HepG2 (cell line): ENCODE results near the gene CREBRF. TPM values are rescaled to one million over a fixed set of nuclear protein-coding genes. Genes with fewer than 3 reads are reported as not detected.

Experiments
- ASH2L ChIP-seq: fragments of 300-600, 200-600 bp; sonication (generic); IDR thresholded peaks from 2 replicates; pipeline ENCODE4 v1.7.0; 2017; ENCODE audit warnings: low read depth, mild to moderate bottlenecking, moderate library complexity, mixed read lengths, low read length; ENCODE audit not compliant: insufficient read length
- CREB1 ChIP-seq, 2 experiments: fragments of 450-650 bp in 1 of 2; IDR thresholded peaks; 2 replicates each; pipeline ENCODE4 v1.6.1; 2016 to 2017; ENCODE audit warnings: control low read depth in 1 of 2, mild to moderate bottlenecking in 1 of 2, missing compliant biosample characterization in 1 of 2, missing genetic modification characterization in 1 of 2
- CREM ChIP-seq, 2 experiments: sonication (generic) in 1 of 2; formaldehyde crosslinking in 1 of 2; IDR thresholded peaks; 2 replicates each; pipeline versions ENCODE4 v1.4.0 to v1.6.1; 2016 to 2020; ENCODE audit warnings: antibody characterized with exemption in 1 of 2, mild to moderate bottlenecking in 1 of 2, missing genetic modification reagents in 1 of 2
- ELF1 ChIP-seq: sonication (generic); formaldehyde crosslinking; IDR thresholded peaks from 2 replicates; pipeline ENCODE4 v1.4.0; 2020; ENCODE audit warnings: missing genetic modification reagents
- ERF ChIP-seq: IDR thresholded peaks from 2 replicates; pipeline ENCODE4 v1.6.1; 2018; ENCODE audit warnings: missing biosample characterization, missing genetic modification reagents
- HMGXB3 ChIP-seq: sonication (generic); formaldehyde crosslinking; IDR thresholded peaks from 2 replicates; pipeline ENCODE4 v1.4.0; 2020; ENCODE audit warnings: missing genetic modification reagents, borderline replicate concordance
- HMGXB4 ChIP-seq, 2 experiments: sonication (generic) in 1 of 2; formaldehyde crosslinking in 1 of 2; IDR thresholded peaks; 2 replicates each; pipeline versions ENCODE4 v1.4.0 to v1.6.1; 2018 to 2020; ENCODE audit warnings: missing genetic modification reagents in 2 of 2, borderline replicate concordance in 1 of 2, low read depth in 1 of 2, mild to moderate bottlenecking in 1 of 2, missing biosample characterization in 1 of 2
- HOXD1 ChIP-seq: sonication (generic); formaldehyde crosslinking; IDR thresholded peaks from 2 replicates; pipeline ENCODE4 v1.5.0; 2020; ENCODE audit warnings: missing genetic modification reagents
- KMT2B ChIP-seq: IDR thresholded peaks from 2 replicates; pipeline ENCODE4 v1.6.1; 2016; ENCODE audit warnings: missing genetic modification reagents, missing compliant biosample characterization
- NFYB ChIP-seq: sonication (generic); formaldehyde crosslinking; IDR thresholded peaks from 2 replicates; pipeline ENCODE4 v1.4.0; 2020; ENCODE audit warnings: missing genetic modification reagents
- PHF8 ChIP-seq: sonication (generic); formaldehyde crosslinking; IDR thresholded peaks from 2 replicates; pipeline ENCODE4 v1.5.0; 2020; ENCODE audit warnings: missing genetic modification reagents
- PPARG ChIP-seq: conservative IDR thresholded peaks from 2 replicates; pipeline ENCODE4 v1.6.1; 2016; ENCODE audit warnings: missing biosample characterization, missing genetic modification reagents
- TAF1 ChIP-seq: sonication (generic); formaldehyde crosslinking; IDR thresholded peaks from 2 replicates; pipeline ENCODE4 v1.4.0; 2020; ENCODE audit warnings: missing genetic modification reagents
- ZBTB4 ChIP-seq: sonication (generic); formaldehyde crosslinking; IDR thresholded peaks from 2 replicates; pipeline ENCODE4 v1.4.0; 2020; ENCODE audit warnings: missing genetic modification reagents, mild to moderate bottlenecking, borderline replicate concordance
- ZNF10 ChIP-seq: sonication (generic); formaldehyde crosslinking; IDR thresholded peaks from 2 replicates; pipeline ENCODE4 v1.4.0; 2020; ENCODE audit warnings: mild to moderate bottlenecking, low read depth, missing genetic modification reagents, borderline replicate concordance
- ZNF143 ChIP-seq: sonication (generic); formaldehyde crosslinking; IDR thresholded peaks from 2 replicates; pipeline ENCODE4 v1.4.0; 2020; ENCODE audit warnings: missing genetic modification reagents
- ZNF317 ChIP-seq: sonication (generic); formaldehyde crosslinking; IDR thresholded peaks from 2 replicates; pipeline ENCODE4 v1.5.0; 2020; ENCODE audit warnings: mild to moderate bottlenecking, missing genetic modification reagents
- ZNF549 ChIP-seq: sonication (generic); formaldehyde crosslinking; IDR thresholded peaks from 2 replicates; pipeline ENCODE4 v1.5.0; 2020; ENCODE audit warnings: missing genetic modification reagents
- ZNF775 ChIP-seq: sonication (generic); formaldehyde crosslinking; IDR thresholded peaks from 2 replicates; pipeline ENCODE4 v1.4.0; 2020; ENCODE audit warnings: missing genetic modification reagents, mild to moderate bottlenecking, moderate library complexity, borderline replicate concordance
- polyA plus RNA-seq, 8 experiments: library from polyadenylated mRNA; depleted of rRNA in 3 of 8; stranded (reverse) in 7 of 8; unstranded in 1 of 8; fragments of >200 nt; fragmentation: Illumina TruSeq in 4 of 8; extraction: Trizol in 4 of 8; gene quantifications; 2 replicates each; pipeline versions ENCODE4 v1.2.1 to v1.2.3, GENCODE V29; 2011 to 2016; ENCODE audit warnings: low read depth in 4 of 8, missing spikeins in 1 of 8, mixed read lengths in 1 of 8; ENCODE audit not compliant: insufficient read depth in 1 of 8
- total RNA-seq, 5 experiments: library from RNA; depleted of rRNA; stranded (reverse); fragments of >200 nt; fragmentation: Illumina TruSeq; extraction: Trizol; gene quantifications; 2 replicates each; pipeline ENCODE4 v1.2.3, GENCODE V29; 2016; ENCODE audit warnings: low read depth in 1 of 5

CREBRF gene
- total and polyA plus RNA-seq, 2 of the 13 experiments (the other 11 are each of a cell fraction or from before 2014, with no cell fraction given), result 4.5 to 10.2 TPM

GRCh38 chr5:173057062-173057924 lies 1.1 kb downstream of the CREBRF start (continued):
- TF ChIP-seq ZBTB4 (CRISPR knock-in tag), result no peak
- TF ChIP-seq ZNF775, result no peak
- peak; percentile 44; the same call in 1 of the 2 replicates for TF ChIP-seq PPARG (CRISPR knock-in tag)
- peak in 1 of 2 experiments; percentile 30; a peak in 1 of 4 replicates for TF ChIP-seq HMGXB4 (CRISPR knock-in tag; IDR thresholded peaks at IDR 0.05; ENCODE audit: borderline replicate concordance in 1 of 2, low read depth in 1 of 2)
- peak; percentile 92 for TF ChIP-seq NFYB (CRISPR knock-in tag)
- TF ChIP-seq HOXD1 (CRISPR knock-in tag), result 0 out of 2 replicates have a peak, but pooled peaks have one; percentile 17
- peak; percentile 60; the same call in 1 of the 2 replicates for TF ChIP-seq CREB1 (IDR thresholded peaks at IDR 0.05)
- peak; percentile 79 for TF ChIP-seq CREB1 (CRISPR knock-in tag; IDR thresholded peaks at IDR 0.05)
- TF ChIP-seq ZNF10 (CRISPR knock-in tag), result no peak
- TF ChIP-seq ELF1 (CRISPR knock-in tag), result peak; percentile 89
- TF ChIP-seq CREM (IDR thresholded peaks at IDR 0.05), result peak; percentile 65
- TF ChIP-seq CREM (CRISPR knock-in tag; IDR thresholded peaks at IDR 0.05), result no peak
- TF ChIP-seq ZNF143 (CRISPR knock-in tag), result peak; percentile 32; the same call in 1 of the 2 replicates
- TF ChIP-seq KMT2B (CRISPR knock-in tag), result peak; percentile 78
- TF ChIP-seq TAF1 (CRISPR knock-in tag), result peak; percentile 66; the same call in 1 of the 2 replicates
- TF ChIP-seq ASH2L, result peak; percentile 72
- peak; percentile 83; the same call in 1 of the 2 replicates for TF ChIP-seq HMGXB3
- 0 out of 2 replicates have a peak, but pooled peaks have one; percentile 20 for TF ChIP-seq ZNF317 (CRISPR knock-in tag)
- TF ChIP-seq ERF (CRISPR knock-in tag), result peak; percentile 57; the same call in 1 of the 2 replicates
- no peak for TF ChIP-seq ZNF549 (CRISPR knock-in tag)
- TF ChIP-seq PHF8 (CRISPR knock-in tag), result peak; percentile 77
